GM23338 (cell line): ENCODE results near the gene CASP10. TPM values are rescaled to one million over a fixed set of nuclear protein-coding genes. Genes with fewer than 3 reads are reported as not detected.

Experiments used
- CTCF ChIP-seq, 2 experiments: fragments of 200-600 bp in 1 of 2; sonication (generic) in 1 of 2; conservative IDR thresholded peaks; 2 replicates each; pipeline versions ENCODE4 v1.5.1 to v1.6.1; 2016 to 2017; ENCODE audit warnings: antibody characterized with exemption in 2 of 2, low read depth in 2 of 2, mild to moderate bottlenecking in 2 of 2, moderate library complexity in 1 of 2
- ZNF462 ChIP-seq: fragments of 250-450 bp; sonication (Bioruptor Pico); IDR thresholded peaks from 2 replicates; pipeline ENCODE4 v1.5.0; 2020; ENCODE audit warnings: mild to moderate bottlenecking, moderate library complexity
- polyA plus RNA-seq: library from polyadenylated mRNA; unstranded; fragments of >200 nt; fragmentation: Nextera tagmentation; extraction: Ambion mirVana; gene quantifications from 2 replicates; pipeline ENCODE4 v1.2.1, GENCODE V29; 2016
- total RNA-seq: library from RNA; depleted of rRNA; stranded (reverse); fragments of >200 nt; shearing (Covaris generic); gene quantifications from 2 replicates; pipeline ENCODE4 v1.2.3, GENCODE V29; 2014
- TF ChIP-seq, protein P1 (sequence below): IDR thresholded peaks from one replicate; pipeline ENCODE4 v1.6.1; 2018; ENCODE audit warnings: antibody characterized with exemption; ENCODE audit not compliant: unreplicated experiment

Gene CASP10
- total and polyA plus RNA-seq, 2 experiments from 2014 or later, result 1.9 to 3.5 TPM

DNA sequence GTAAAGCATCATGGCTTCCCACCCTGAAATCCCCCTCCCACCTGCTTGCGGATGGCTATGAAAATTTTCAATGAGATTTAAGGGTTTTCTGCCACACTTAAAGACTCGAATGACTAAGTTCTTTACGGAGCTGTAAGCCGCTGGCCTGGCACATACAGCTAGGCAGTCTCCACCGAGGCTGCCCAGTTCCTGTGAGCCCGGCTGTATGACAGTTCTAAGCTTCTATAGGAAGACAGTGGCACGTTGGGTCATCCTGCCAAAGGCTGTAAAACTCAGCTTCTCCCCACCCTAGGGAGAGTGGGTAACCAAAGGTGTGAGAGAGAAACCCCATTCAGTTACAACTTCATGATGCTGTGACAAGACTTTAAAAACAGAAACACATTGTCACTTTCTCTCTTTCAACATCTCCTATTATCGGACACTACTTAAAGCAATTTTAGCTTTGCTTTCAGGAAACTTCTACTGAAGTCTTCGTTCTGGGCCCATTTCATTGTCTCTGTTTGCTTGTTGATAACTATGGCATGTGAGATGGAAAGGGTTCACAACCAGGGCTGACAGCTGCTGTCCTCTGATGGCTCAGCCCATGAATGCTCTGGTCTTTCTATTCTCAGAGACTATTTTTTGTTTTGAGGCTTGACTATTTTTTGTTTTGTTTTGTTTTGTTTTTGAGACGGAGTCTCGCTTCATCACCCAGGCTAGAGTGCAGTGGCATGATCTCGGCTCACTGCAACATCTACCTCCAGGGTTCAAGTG lies 84.5 kb downstream of the CASP10 start (continued):
- TF ChIP-seq ZNF462 (no peak), CTCF (conservative IDR thresholded peaks at IDR 0.05; ENCODE audit: low read depth in 2 of 2) (no peak)
- TF ChIP-seq, protein P1, sequence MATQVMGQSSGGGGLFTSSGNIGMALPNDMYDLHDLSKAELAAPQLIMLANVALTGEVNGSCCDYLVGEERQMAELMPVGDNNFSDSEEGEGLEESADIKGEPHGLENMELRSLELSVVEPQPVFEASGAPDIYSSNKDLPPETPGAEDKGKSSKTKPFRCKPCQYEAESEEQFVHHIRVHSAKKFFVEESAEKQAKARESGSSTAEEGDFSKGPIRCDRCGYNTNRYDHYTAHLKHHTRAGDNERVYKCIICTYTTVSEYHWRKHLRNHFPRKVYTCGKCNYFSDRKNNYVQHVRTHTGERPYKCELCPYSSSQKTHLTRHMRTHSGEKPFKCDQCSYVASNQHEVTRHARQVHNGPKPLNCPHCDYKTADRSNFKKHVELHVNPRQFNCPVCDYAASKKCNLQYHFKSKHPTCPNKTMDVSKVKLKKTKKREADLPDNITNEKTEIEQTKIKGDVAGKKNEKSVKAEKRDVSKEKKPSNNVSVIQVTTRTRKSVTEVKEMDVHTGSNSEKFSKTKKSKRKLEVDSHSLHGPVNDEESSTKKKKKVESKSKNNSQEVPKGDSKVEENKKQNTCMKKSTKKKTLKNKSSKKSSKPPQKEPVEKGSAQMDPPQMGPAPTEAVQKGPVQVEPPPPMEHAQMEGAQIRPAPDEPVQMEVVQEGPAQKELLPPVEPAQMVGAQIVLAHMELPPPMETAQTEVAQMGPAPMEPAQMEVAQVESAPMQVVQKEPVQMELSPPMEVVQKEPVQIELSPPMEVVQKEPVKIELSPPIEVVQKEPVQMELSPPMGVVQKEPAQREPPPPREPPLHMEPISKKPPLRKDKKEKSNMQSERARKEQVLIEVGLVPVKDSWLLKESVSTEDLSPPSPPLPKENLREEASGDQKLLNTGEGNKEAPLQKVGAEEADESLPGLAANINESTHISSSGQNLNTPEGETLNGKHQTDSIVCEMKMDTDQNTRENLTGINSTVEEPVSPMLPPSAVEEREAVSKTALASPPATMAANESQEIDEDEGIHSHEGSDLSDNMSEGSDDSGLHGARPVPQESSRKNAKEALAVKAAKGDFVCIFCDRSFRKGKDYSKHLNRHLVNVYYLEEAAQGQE, result no peak
